Activated T-helper 9 cell treated with anti-CD3 and anti-CD28 coated beads, Interleukin-2, amount 50 U/mL, for 16 hours (primary cell): ENCODE data around the gene RFC2.
"Not testable (repeated sequence)": the region's sequence is repeated elsewhere in the genome, so short reads cannot be mapped to it uniquely, and the experiment has no call there.

Experiments
- DNase-seq: peaks from one replicate; pipeline ENCODE4 v3.0.0-alpha.2; 2020; ENCODE audit warnings: low read depth

The RFC2 gene

DNA sequence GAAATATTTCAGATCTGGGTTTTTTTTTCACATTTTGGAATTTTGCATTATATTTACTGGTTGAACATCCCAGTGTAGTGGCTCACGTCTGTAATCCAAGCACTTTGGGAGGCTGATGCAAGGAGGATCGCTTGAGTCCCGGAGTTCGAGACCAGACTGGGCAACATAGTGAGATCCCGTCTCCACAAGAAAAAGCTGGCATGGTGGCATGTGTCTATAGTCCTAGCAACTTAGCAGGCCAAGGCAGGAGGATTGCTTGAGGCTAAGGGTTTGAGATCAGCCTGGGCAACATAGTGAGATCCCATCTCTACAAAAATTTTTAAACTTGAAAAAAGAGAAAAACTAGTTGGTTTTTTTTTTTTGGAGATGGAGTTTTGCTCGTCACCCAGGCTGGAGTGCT, 6.0 kb downstream of the RFC2 start:
- no peak for DNase-seq

DNA sequence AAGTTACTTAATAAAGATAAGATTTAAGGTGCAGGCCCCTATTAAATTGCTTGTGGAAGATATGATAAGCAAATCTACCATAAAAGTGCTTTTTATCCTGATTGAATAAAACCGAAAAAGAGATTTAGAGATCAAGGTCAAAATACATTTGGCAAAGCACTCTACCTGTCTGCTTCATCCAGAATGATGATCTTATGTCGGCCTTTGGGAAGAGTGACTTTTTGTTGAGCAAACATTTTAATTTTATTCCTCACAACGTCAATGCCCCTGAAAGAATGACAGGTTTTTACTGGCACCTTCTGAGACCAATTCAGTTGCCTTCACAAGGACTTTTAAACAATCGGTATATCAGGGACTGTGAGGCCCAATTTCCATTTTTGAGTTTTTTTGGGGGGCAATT, 7.7 kb downstream of the RFC2 start:
- no peak for DNase-seq

DNA sequence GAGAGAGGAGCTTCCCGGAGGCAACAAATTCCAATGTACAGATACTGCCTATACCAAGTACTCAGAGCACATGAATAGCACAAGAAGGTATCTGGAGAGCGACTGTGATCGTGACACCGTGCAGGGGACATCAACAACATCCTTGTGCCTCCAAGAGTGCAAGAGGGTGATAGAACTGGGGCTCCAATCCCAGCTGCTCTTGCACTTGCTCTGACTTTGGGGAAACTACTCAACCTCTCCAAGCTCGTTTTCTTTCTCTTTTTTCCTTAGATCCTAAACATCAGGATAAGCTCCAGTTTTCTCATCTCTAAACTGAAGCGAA, 12.1 kb downstream of the RFC2 start:
- no peak for DNase-seq

DNA sequence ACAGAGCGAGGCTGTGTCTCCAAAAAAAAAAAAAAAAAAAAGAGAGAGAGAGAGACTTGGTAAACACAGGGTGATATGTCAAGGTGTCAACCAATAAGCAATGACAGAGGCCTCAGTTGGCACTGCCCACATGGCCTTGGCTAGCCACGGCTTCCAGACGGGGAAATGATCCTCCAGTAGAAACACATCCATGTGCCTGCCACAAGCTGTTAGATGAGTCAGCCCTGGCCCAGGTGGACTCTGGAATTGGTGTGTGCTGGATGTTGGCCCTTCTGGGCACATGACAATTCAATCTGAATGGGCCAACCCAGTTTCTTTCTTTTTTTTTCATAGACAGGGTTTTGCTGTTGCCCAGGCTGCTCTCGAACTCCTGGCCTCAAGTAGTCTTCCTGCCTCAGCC, 13.7 kb downstream of the RFC2 start:
- no peak for DNase-seq

DNA sequence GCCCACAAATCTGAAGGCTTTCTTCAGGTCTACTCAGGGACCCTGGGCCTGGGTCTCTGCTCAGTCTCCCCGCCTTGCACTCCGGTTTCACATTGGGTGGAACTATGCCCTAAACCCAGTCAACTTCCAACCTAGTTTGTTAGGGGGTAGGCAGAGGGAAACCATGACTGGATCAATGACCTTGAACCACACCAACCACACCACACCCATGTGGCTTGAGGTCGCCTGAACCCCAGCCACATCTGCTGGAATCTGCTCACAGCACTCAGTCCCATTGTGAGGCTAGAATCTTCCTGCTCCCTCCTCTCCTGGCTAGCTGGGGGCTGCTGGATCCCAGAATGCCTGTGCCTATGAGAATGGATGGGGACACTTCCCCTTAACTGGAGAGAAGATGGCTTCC, 17.9 kb downstream of the RFC2 start:
- DNase-seq = no peak

DNA sequence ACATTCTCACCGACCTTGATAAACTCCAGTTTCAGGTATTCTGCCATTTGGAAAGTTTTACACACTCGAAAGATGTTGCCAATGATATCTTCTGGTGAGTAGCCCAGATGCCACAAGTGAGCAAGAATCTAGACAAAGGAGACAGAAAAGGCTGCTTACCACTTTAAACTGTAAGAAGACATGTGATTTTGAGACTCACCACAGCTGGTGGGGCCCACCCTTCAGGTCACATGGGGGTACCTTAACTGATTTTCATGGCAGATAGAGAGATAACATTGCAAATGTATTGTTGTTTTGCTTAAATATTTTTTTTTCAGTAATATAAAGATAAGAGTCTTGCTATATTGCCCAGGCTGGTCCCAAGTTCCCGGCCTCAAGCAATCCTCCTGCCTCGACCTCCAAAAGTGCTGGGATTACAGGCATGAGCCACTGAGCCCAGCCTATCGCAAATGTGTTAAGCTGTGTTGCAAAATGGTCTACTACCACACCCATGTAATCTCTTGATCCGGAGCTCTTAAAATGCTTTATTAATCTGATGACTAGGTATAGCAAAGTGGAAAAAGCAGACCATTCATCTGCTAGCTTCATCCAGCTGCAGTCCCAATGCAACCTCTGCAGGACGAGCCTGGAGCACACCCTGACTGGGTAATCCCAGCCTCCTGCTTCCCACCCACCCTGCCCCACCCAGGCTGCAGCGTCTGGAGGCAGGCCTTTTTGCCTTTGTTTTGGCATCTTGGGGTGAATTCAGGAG, 18.5 kb downstream of the RFC2 start:
- DNase-seq = no peak

DNA sequence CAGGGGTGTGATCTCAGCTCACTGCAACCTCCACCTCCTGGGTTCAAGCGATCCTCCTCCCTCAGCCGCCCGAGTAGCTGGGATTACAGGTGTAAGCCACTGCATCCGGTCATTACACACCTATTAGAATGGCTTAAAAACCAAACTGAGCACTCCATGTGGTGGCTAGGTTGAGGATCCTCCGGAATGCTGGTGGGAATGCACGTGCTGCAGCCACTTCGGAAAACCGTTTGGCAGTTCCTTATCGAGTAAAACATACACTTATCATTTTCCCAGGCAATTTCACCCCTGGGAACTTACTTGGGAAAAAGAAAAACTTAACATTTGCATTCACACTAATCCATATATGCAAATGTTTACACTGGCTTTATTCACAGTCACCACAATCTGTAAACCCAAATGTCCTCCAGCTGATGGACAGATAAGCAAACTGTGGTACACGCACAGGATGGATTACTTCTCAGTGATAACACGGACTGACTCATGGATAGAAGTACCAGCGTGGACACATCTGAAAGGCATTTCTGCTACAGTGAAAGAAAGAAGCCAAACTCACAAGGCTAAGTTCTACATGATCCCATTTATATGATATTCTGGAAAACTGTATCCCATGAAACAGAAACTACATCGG, 20.4 kb downstream of the RFC2 start:
- no peak for DNase-seq

DNA sequence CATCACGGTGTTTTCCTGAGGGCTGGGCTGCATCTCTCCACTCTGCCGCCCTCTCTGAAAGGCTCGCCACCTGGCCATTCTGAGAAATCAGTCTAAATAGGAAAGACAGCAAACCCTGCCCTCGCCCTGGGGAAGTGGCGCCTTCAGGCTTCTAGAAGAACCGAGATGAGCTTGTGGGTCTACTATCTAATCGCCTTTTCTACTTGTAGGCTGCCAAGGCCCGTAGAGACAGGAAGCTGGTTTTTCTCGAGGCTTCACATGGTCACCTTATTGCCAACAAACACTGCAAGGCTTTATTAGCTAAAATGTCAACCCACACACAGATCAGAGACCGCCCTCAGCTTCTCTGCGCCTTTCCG, 23.0 kb downstream of the RFC2 start:
- no peak for DNase-seq

DNA sequence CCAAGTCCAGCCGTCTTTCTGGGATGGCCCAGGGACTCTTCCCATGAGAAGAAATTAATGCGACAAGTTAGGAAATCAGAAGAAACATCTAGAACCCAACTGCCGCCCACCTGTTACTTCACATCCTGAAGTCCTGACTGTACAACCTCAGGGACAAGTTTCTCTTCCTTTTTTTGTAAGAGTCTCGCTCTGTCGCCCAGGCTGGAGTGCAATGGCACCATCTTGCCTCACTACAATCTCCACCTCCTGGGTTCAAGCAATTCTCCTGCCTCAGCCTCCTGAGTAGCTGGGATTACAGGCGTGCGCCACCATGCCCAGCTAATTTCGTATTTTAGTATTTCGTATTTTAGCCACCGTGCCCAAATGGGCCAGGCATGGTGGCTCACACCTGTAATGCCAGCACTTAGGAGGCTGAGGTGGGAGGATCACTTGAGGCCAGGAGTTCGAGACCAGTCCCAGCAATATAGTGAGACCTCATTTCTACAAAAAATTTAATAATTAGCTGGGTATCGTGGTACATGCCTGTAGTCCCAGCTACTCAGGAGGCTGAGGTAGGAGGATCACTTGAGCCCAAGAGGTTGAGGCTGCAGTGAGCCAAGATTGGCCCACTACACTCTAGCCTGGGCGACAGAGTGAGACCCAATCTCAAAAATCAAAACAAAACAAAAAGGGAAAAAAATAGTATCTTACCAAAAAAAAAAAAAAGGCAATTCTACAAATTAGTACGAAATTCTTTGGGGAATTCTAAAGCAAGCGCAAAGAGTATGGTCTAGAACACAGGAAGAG, 23.6 kb downstream of the RFC2 start:
- DNase-seq = no peak

DNA sequence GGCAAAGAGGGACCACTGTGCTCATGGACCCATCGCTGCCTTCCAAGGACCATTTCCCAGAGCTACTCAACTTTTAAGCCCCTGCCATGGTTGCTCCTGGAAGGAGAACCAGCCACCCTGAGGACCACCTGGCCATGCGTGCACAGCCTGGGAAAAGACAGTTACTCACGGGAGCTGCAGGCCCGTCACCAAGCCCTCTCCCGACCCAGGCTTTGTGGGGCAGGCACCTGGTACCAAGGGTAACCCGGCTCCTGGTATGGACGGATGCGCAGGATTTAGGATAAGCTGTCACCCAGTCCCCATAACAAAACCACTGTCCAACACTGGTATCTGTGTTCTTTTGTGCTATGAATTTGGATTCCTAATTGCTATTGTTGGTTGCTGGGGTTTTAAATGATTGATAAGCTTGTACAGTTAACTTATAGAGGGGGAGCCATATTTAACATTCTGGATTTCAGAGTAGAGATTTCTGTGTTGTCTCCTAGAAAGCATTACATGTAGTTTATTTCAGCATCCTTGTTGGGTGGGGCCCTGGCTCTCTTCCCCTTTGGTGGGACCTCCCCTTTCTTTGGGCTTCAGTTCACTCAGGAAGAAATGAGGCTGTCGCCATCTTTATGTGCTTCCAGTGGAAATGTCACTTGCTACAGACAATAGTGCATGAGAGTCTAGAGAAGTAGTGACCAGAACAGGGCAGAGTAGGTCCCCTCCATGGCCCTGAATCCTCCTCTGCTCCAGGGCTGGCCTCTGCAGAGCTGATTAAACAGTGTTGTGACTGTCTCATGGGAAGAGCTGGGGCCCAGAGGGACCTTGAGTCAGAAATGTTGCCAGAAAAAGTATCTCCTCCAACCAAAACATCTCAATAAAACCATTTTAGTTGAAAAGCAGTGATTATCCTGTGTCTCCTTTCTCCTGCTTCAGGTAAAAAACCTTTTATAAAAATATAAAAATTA, 25.0 kb downstream of the RFC2 start:
- no peak for DNase-seq

DNA sequence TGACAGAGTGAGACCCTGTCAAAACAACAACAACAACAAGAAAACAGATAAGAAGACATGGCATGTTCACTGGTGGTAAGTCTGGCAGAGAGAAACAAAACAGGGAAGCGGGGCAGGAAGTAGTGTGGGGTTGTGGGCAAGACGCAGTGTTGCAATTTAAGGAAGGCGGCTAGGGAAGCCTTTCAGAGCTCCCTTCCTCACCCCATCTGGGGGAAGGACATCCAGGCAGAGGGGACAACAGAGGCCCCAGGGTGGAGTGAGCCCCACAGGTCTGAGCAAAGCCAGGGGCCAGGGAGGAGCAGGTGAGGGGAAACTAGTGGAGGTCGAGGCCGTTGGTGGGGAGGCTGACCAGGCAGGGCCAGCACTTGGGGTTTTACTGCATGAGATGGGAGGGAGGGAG, 27.6 kb downstream of the RFC2 start:
- no peak for DNase-seq

DNA sequence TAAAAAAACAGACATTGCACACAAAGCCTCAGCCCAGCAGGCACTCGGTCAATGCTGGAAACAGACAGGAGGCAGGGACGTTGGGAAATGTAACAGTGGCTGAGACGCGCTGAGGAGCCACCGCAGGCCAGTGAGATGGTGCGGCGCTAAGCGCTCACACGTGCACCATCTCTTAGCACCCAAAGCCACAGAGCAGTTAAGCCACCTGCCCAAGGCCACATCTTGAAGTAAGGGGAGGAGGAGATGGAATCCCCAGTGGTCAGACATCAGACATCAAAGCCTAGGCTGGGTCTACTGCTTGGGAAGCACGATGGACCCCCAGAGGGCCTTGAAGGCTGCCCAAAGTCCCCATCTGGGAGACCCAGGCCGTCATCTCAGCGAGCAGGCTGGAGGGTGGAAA, 28.8 kb downstream of the RFC2 start:
- no peak for DNase-seq

DNA sequence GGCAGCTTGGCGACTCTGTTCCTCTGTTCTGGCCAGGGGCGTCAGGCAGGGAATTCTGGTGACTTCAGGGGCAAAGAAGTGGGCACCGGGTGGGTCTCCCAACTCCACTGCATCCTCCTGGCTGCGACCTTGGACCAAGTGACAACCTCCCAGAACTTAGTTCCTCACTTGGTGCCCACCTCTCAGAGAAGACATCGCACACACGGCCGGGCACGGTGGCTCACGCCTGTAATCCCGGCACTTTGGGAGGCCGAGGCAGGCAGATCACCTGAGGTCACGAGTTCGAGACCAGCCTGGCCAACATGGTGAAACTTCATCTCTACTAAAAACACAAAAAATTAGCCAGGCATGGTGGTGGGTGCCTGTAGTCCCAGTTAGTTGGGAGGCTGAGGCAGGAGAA, 29.3 kb downstream of the RFC2 start:
- not testable (repeated sequence) for DNase-seq

DNA sequence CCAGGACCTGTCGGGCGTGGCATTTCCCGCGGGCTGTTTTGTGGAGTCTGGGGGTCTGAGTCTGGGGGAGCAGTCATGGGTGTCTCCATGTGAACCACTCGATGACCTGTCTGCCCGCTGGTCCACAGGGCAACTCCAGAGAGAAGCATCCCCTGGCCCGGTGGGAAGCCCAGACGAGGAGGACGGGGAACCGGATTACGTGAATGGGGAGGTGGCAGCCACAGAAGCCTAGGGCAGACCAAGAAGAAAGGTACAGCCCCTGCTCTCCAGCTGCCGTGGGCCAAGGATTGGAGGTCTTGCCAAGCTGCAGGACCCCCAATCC, 29.7 kb downstream of the RFC2 start:
- DNase-seq = no peak

DNA sequence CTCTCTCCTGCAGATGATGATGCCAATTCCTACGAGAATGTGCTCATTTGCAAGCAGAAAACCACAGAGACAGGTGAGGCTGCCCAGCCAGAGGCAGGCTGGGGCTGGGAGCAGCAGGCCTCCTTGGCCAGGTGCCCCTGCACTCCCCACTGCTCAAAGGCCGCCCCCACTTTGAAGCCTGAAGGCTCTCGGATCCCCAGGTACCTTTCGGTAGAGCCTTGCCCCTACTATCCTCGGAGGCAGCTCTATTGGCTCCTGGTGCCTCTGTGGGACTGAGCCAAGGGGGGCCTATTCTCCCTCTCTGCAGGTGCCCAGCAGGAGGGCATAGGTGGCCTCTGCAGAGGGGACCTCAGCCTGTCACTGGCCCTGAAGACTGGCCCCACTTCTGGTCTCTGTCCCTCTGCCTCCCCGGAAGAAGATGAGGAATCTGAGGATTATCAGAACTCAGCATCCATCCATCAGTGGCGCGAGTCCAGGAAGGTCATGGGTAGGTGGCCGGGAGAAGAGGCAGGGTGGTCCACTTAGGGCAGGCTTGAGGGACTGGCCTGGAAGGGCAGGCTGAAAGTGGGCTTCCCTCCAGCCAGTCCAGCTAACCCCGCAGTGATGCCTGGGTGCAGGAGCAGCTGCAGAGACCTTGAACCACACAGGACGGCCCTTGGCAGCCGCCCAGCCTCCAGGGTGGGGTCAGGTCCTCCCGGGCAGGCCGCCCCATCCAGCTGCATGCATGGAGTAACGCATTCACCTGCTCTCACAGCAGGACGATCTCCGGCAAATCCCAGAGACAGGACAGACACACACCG, 30.3 kb downstream of the RFC2 start:
- no peak for DNase-seq

DNA sequence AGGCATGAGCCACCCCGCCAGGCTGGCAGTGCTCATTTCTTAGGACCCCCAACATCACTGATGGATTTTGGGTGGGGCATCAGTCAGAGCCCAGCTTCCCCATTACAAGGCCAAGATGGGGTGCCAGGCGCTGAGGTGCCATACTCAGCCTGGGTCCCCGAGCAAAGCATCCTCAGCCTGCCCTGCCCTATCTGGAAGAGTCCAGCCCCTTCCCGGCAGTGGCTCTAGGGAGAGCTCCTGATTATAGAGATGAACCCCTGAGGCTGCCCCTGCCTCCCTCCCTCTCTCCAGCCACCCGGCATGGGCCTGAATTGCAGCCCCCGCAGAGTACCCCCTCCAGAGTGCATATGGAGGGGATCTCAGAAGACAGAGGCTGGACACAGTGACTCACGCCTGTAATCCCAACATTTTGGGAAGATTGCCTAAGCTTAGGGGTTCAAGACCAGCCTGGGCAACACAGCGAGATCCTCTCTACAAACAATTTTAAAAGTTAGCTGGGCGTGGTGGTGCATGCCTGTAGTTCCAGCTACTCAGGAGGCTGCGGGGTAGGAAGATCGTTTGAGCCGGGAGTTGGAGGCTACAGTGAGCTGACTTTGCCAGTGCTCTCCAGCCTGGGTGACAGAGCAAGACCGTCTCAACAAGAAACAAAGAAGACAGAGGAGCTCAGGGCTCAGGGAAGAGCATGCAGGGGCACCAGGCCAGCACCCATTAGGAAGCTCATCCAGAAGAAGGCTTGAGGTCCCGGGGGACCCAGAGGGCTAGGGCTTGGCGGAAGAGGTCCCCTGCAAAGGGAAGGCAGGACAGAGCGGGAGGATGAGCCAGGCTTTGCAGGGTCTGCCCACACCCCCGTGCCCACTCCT, 31.1 kb downstream of the RFC2 start:
- no peak for DNase-seq

DNA sequence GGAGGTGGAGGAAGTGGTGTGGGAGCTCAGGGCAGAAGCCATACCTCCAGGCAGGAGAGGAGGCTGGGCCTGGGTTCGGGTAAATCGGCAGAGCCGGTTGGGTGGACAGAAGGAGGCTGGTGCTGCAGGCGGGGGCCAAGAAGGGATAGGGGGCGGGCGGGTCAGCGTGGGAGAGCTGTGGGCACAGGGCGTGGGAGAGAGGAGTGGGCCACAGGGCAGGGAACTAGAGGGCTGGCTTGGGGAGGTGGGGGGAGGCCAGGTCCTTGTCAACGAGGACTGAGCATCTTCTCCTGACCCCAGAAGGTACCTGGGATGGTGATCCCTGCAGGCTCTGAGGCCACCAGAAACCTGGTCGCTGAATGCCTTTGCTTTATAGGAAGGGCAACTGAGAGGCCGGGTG, 32.5 kb downstream of the RFC2 start:
- no peak for DNase-seq

DNA sequence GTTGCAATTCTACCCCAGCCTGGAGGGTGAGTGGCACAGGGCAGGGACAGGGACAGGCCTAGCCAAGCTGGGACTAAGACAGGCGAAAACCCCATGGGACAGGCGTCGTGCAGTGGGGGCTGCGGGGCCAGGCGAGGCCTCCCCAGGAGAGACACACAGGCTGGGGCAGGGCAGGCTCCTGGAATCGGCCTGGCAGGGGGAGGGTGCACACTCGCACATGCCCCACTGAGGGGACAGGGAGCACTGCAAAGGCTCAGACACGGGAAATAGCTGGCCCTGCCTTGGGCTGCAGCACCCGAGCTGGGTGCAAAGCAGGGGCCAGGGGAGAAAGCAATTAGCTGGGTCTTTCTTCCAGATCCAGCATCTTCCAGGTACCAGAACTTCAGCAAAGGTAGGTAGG, 34.0 kb downstream of the RFC2 start:
- DNase-seq = no peak

DNA sequence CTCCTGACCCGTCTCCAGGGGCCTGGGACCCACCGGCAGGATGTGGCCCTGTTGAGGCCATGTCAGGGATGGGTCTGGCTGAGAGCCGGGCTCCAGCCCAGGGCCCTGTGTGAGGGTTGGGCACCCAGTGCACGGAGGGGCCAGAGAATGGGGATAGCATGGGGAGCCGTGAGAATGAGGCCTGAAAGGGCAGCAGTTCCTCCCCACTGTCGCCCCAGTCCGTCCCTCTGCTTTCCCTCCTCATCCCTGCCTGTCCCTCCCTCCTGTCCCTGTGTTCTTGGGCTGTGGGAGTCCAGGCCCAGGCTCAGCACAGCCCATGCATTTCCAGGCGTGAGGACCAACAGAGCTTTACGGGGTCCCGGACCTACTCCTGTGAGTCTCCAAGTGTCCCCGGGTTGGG, 34.8 kb downstream of the RFC2 start:
- DNase-seq = no peak

DNA sequence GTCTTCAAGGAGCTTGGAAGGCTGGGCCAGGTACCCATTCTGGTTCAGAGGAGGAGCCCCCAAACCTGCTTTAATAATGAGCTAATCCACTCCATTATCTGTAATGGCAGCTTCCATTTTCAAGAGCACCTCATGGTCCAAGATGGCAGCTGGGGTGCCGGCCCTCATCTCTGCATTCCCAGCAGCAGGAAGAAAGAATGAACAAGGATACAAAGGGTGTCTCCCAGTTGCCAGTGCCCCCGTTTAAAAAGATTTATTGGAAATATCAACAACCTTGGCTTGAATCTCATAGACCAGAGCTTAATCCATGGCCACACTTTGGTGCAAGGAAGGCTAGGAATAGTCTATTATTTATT, 35.9 kb downstream of the RFC2 start:
- no peak for DNase-seq
